Prostate gland (tissue), 2 donors: ENCODE data around the gene ALG3.

Experiments used
- POLR2A ChIP-seq: fragments of 450-650 bp; IDR thresholded peaks from one replicate; pipeline ENCODE4 v1.6.1; 2016; ENCODE audit warnings: antibody characterized with exemption, mild to moderate bottlenecking
- POLR2AphosphoS5 ChIP-seq: sonication (generic); formaldehyde crosslinking; IDR thresholded peaks from one replicate; pipeline ENCODE4 v1.6.1; 2017; ENCODE audit warnings: antibody characterized with exemption
- TF ChIP-seq, protein P1 (sequence below), 4 experiments: fragments of 200-600 bp in 2 of 4; fragments of 450-650 bp in 2 of 4; sonication (generic) in 2 of 4; IDR thresholded peaks; 1 replicate in 3 of 4; 2 replicates in 1 of 4; pipeline ENCODE4 v1.5.1; 2016 to 2019; ENCODE audit warnings: antibody characterized with exemption in 4 of 4, mild to moderate bottlenecking in 2 of 4, moderate library complexity in 2 of 4

DNA sequence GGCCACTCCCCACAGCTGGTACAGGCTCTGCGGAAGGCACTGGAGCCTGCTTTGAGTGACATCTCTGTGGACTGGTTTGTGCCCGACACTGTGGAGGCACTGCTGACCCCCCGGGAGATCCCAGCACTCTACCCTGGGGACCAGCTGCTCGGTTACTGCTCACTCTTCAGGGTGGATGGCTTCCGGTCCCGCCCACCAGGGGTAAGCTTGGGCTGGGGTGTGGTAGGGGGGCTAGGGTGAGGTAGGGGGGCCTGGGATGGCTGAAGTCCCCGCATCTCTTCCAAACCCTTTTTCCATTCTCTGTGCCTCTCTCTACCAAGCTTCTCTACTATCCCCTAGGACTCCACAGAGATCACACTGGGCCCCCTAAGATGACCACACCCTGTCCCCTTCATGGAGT is 11.6 kb downstream of the ALG3 start:
- TF ChIP-seq, protein P1, sequence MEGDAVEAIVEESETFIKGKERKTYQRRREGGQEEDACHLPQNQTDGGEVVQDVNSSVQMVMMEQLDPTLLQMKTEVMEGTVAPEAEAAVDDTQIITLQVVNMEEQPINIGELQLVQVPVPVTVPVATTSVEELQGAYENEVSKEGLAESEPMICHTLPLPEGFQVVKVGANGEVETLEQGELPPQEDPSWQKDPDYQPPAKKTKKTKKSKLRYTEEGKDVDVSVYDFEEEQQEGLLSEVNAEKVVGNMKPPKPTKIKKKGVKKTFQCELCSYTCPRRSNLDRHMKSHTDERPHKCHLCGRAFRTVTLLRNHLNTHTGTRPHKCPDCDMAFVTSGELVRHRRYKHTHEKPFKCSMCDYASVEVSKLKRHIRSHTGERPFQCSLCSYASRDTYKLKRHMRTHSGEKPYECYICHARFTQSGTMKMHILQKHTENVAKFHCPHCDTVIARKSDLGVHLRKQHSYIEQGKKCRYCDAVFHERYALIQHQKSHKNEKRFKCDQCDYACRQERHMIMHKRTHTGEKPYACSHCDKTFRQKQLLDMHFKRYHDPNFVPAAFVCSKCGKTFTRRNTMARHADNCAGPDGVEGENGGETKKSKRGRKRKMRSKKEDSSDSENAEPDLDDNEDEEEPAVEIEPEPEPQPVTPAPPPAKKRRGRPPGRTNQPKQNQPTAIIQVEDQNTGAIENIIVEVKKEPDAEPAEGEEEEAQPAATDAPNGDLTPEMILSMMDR (IDR thresholded peaks at IDR 0.05) = no peak
- TF ChIP-seq POLR2A = no peak
- TF ChIP-seq POLR2AphosphoS5 = no peak
